Mucosa of descending colon (tissue), 3 donors: Measurements from ENCODE around the gene DBNDD1. TPM values are rescaled to one million over a fixed set of nuclear protein-coding genes. Genes with fewer than 3 reads are reported as not detected.

ENCODE experiments used
- ATAC-seq: fragments of 200-7000 bp; cut with Tn5 transposase; one replicate; pipeline ENCODE4 v1.9.1; 2020; ENCODE audit warnings: mild to moderate bottlenecking, moderate library complexity
- DNase-seq, 3 donors: peaks; one replicate each; pipeline ENCODE4 v3.0.0-alpha.2; 2020
- H3K36me3 ChIP-seq: fragments of 200-600 bp; one replicate; pipeline ENCODE4 v1.8.0; 2021; ENCODE audit warnings: low read depth, mild to moderate bottlenecking
- H3K4me1 ChIP-seq: fragments of 200-600 bp; one replicate; pipeline ENCODE4 v1.8.0; 2021; ENCODE audit warnings: low read depth, mild to moderate bottlenecking
- H3K4me3 ChIP-seq: fragments of 200-600 bp; one replicate; pipeline ENCODE4 v1.8.0; 2021; ENCODE audit warnings: mild to moderate bottlenecking
- H3K9me3 ChIP-seq: fragments of 200-600 bp; one replicate; pipeline ENCODE4 v1.8.0; 2021; ENCODE audit warnings: mild to moderate bottlenecking
- CTCF ChIP-seq: fragments of 200-600 bp; IDR thresholded peaks from one replicate; pipeline ENCODE4 v1.8.0; 2022; ENCODE audit warnings: antibody characterized with exemption, mild to moderate bottlenecking
- intact Hi-C, 2 donors: fragments of 100-400 bp; cut with DNase I in 1 of 2; cut with micrococcal nuclease in 1 of 2; formaldehyde crosslinking; loops; one replicate each; pipeline versions ENCODE4 v1.11.0 to v1.11.1; 2022; cut with DNase I, micrococcal nuclease
- total RNA-seq, 3 donors: library from RNA; stranded (reverse); fragmentation: NEBNext Ultra II Directional in 2 of 3; extraction: Animal tissue kit (Norgen Biotek cat#: 25700) in 2 of 3; gene quantifications; one replicate each; pipeline versions ENCODE4 v1.2.1 to v1.2.4, GENCODE V29; 2021 to 2023
- donor health status: DM: no; HTN: no; CAD: no; lungs with moderate emphysema.
- donor health status: DM: no; HTN: no; CAD: no.
- donor health status: DM: no; HTN: yes; CAD: no.

The DBNDD1 gene
- total RNA-seq, 3 donors from 2014 or later, result 1.7 to 3.0 (median 2.0) TPM

- no peaks in the 10 kb centered on the region for H3K9me3 ChIP-seq
- H3K4me1 ChIP-seq, result peaks cover 20% of the 10 kb centered on the region
- peak; percentile 33 for ATAC-seq
- no peak for TF ChIP-seq CTCF
- H3K4me3 ChIP-seq, result no peak overlapping the region
- no peaks in the 10 kb centered on the region for H3K36me3 ChIP-seq
- peak; percentile 27 to 70 (median 58) for DNase-seq
- intact Hi-C loops, result no loop called here
Observed at GRCh38 chr16:90046971-90047713, 27.9 kb upstream of the DBNDD1 start.

- H3K36me3 ChIP-seq, result no peaks in the 10 kb centered on the region
- TF ChIP-seq CTCF, result no peak
- intact Hi-C loops, result no loop called here
- H3K4me3 ChIP-seq, result no peak overlapping the region
- ATAC-seq (no peak), DNase-seq (no peak)
- peaks cover 20% of the 10 kb centered on the region for H3K4me1 ChIP-seq
- no peaks in the 10 kb centered on the region for H3K9me3 ChIP-seq
Observed at GRCh38 chr16:90046122-90046970, 27.1 kb upstream of the DBNDD1 start.

GRCh38 chr16:90044111-90044551 is 24.9 kb upstream of the DBNDD1 start:
- no peak for TF ChIP-seq CTCF
- DNase-seq (peak; percentile 60 to 66 (median 60)), ATAC-seq (peak; percentile 92)
- intact Hi-C loops, result no loop called here
- no peaks in the 10 kb centered on the region for H3K36me3 ChIP-seq
- no peak overlapping the region for H3K4me3 ChIP-seq
- peaks cover 20% of the 10 kb centered on the region for H3K4me1 ChIP-seq
- no peaks in the 10 kb centered on the region for H3K9me3 ChIP-seq

- intact Hi-C loops, result no loop called here
- H3K36me3 ChIP-seq, result no peaks in the 10 kb centered on the region
- ATAC-seq, result no peak
- no peak overlapping the region for H3K4me3 ChIP-seq
- H3K9me3 ChIP-seq, result no peaks in the 10 kb centered on the region
- DNase-seq, result no peak
- H3K4me1 ChIP-seq, result peaks cover 20% of the 10 kb centered on the region
- TF ChIP-seq CTCF, result no peak
Observed at GRCh38 chr16:90043526-90043925, 24.3 kb upstream of the DBNDD1 start.

- intact Hi-C loops, result no loop called here
- no peak for TF ChIP-seq CTCF
- DNase-seq (no peak), ATAC-seq (no peak)
- Histone ChIP-seq H3K4me1 (peaks cover 20% of the 10 kb centered on the region), H3K4me3 (no peak overlapping the region), H3K36me3 (peaks cover under 1% of the 10 kb centered on the region), H3K9me3 (no peaks in the 10 kb centered on the region)
Observed at GRCh38 chr16:90042946-90043514, 23.8 kb upstream of the DBNDD1 start.
